Measurements from ENCODE around the gene RBM14.

DNA sequence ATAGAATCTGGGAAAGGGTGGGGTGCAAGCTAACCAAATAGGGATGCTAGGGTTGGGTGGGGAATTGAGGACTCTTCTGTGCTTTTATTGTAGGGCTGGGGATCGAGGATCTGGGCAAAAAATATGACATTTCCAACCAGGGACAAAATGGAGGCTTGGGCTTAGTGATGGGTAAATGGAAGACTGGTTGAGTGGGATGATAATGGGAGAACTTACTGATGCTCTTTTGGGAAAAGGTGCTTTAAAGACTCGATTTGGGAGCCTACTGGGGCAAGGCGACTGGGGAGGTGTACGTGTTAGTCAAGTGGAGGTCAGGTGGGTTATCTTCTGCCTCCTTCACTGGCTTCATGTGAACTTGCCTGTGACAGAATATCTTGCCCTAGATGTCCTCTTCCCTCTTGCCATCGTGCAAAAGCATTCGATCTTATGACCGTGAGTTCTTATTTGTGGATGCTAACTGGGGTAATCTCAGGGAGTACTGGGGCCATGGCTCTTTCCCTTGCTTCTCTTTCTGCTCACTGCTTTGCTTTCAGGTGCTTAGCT lies 11.7 kb downstream of the RBM14 start:
- TF ChIP-seq, protein P1, sequence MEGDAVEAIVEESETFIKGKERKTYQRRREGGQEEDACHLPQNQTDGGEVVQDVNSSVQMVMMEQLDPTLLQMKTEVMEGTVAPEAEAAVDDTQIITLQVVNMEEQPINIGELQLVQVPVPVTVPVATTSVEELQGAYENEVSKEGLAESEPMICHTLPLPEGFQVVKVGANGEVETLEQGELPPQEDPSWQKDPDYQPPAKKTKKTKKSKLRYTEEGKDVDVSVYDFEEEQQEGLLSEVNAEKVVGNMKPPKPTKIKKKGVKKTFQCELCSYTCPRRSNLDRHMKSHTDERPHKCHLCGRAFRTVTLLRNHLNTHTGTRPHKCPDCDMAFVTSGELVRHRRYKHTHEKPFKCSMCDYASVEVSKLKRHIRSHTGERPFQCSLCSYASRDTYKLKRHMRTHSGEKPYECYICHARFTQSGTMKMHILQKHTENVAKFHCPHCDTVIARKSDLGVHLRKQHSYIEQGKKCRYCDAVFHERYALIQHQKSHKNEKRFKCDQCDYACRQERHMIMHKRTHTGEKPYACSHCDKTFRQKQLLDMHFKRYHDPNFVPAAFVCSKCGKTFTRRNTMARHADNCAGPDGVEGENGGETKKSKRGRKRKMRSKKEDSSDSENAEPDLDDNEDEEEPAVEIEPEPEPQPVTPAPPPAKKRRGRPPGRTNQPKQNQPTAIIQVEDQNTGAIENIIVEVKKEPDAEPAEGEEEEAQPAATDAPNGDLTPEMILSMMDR (IDR thresholded peaks at IDR 0.05), result no peak
- no peak for TF ChIP-seq POLR2A (IDR thresholded peaks at IDR 0.05)
- TF ChIP-seq EP300 (IDR thresholded peaks at IDR 0.05; ENCODE audit: low read depth), result no peak

Measured in transverse colon (tissue), 3 donors.